HCT116 (cell line): ENCODE data around the gene NFS1. TPM values are rescaled to one million over a fixed set of nuclear protein-coding genes. Genes with fewer than 3 reads are reported as not detected.

Experiments
- ATAC-seq: fragments of 200-7000 bp; cut with Tn5 transposase; 2 replicates; pipeline ENCODE4 v1.9.1; 2020; ENCODE audit warnings: mild to moderate bottlenecking, moderate library complexity
- BruUV-seq: library from RNA; stranded (reverse); fragments of 400-500 nt; replicated peaks from 2 replicates; lab custom pipeline; 2021; lab: Mats Ljungman, UMichigan
- CTCF ChIA-PET: fragments of 300-600 bp; sonication (Branson Sonifier 250); formaldehyde crosslinking; loops from one replicate; lab custom pipeline; 2021; ENCODE audit warnings: antibody characterized with exemption; lab: Charles Lee
- POLR2A ChIA-PET: fragments of 300-600, 350-600 bp; sonication (Branson Sonifier 250); formaldehyde crosslinking; loops from one replicate; lab custom pipeline; 2021; ENCODE audit warnings: antibody characterized with exemption; lab: Charles Lee
- RAD21 ChIA-PET, 2 experiments: fragments of 300-600 bp; sonication (Branson Sonifier 250); formaldehyde crosslinking; loops; one replicate each; lab custom pipeline; 2023; ENCODE audit warnings: low total read pairs in 2 of 2; ENCODE audit not compliant: uncharacterized antibody in 2 of 2, unreplicated experiment in 2 of 2, low non-redundant PET in 1 of 2; lab: Charles Lee
- DNase-seq: peaks from one replicate; pipeline ENCODE4 v3.0.0-alpha.2; 2010; ENCODE audit warnings: low read depth, low spot score
- H2AFZ ChIP-seq: fragments of 200-600 bp; shearing (Covaris generic), sonication (generic); 2 replicates; pipeline ENCODE4 v1.6.1; 2017; ENCODE audit warnings: low read depth, mixed run types, mixed read lengths, antibody characterized with exemption, low read length; ENCODE audit not compliant: poor library complexity, severe bottlenecking
- H3K27ac ChIP-seq: 2 replicates; pipeline ENCODE4 v1.5.1; 2012; ENCODE audit warnings: low read depth, low read length
- H3K27me3 ChIP-seq: fragments of 200-600 bp; sonication (generic); 2 replicates; pipeline ENCODE4 v1.6.1; 2016; ENCODE audit warnings: mixed run types, low read length, mixed read lengths; ENCODE audit not compliant: insufficient read depth
- H3K36me3 ChIP-seq, 2 experiments: fragments of 200-500 bp in 1 of 2; fragments of 200-600 bp in 1 of 2; sonication (Bioruptor generic) in 1 of 2; sonication (generic) in 1 of 2; 2 replicates each; pipeline versions ENCODE4 v1.5.1 to v1.6.1; 2014 to 2016; ENCODE audit warnings: low read length in 2 of 2, inconsistent platforms in 1 of 2, mixed read lengths in 1 of 2, mixed run types in 1 of 2; ENCODE audit not compliant: insufficient read depth in 2 of 2, control insufficient read depth in 1 of 2
- H3K4me1 ChIP-seq, 2 experiments: fragments of 200-600 bp in 1 of 2; sonication (generic) in 1 of 2; 2 replicates each; pipeline versions ENCODE4 v1.5.1 to v1.6.1; 2012 to 2017; ENCODE audit warnings: low read length in 2 of 2, inconsistent platforms in 1 of 2, mild to moderate bottlenecking in 1 of 2, mixed read lengths in 1 of 2, mixed run types in 1 of 2, moderate library complexity in 1 of 2; ENCODE audit not compliant: insufficient read depth in 2 of 2, control insufficient read depth in 1 of 2
- H3K4me2 ChIP-seq: fragments of 200-600 bp; sonication (generic); 2 replicates; pipeline ENCODE4 v1.6.1; 2017; ENCODE audit warnings: mixed run types, low read length, mixed read lengths
- H3K4me3 ChIP-seq, 2 experiments: fragments of 200-600 bp in 1 of 2; sonication (generic) in 1 of 2; replicated peaks in 1 of 2; 2 replicates each; pipeline ENCODE4 v1.5.1; 2011 to 2016; ENCODE audit warnings: low read length in 2 of 2, control low read depth in 1 of 2, low read depth in 1 of 2, mild to moderate bottlenecking in 1 of 2, mixed read lengths in 1 of 2, mixed run types in 1 of 2
- H3K79me2 ChIP-seq: fragments of 200-600 bp; sonication (generic); 2 replicates; pipeline ENCODE4 v1.6.1; 2017; ENCODE audit warnings: mild to moderate bottlenecking, mixed run types, low read length, moderate library complexity, mixed read lengths; ENCODE audit not compliant: insufficient read depth
- H3K9ac ChIP-seq: fragments of 200-600 bp; sonication (generic); 2 replicates; pipeline ENCODE4 v1.6.1; 2016; ENCODE audit warnings: low read length, mixed read lengths
- H3K9me2 ChIP-seq: fragments of 200-600 bp; sonication (generic), shearing (Covaris generic); 2 replicates; pipeline ENCODE4 v1.6.1; 2017; ENCODE audit warnings: mixed run types, mild to moderate bottlenecking, moderate library complexity; ENCODE audit not compliant: insufficient read depth
- H3K9me3 ChIP-seq, 2 experiments: fragments of 200-500 bp in 1 of 2; fragments of 200-600 bp in 1 of 2; sonication (Bioruptor generic) in 1 of 2; sonication (generic) in 1 of 2; 2 replicates each; pipeline ENCODE4 v1.6.1; 2014 to 2017; ENCODE audit warnings: low read length in 2 of 2, mixed read lengths in 2 of 2, inconsistent platforms in 1 of 2, low read depth in 1 of 2, mild to moderate bottlenecking in 1 of 2, mixed run types in 1 of 2, moderate library complexity in 1 of 2; ENCODE audit not compliant: control insufficient read depth in 1 of 2, insufficient read depth in 1 of 2
- H4K20me1 ChIP-seq: fragments of 200-600 bp; sonication (generic), shearing (Covaris generic); 2 replicates; pipeline ENCODE4 v1.6.1; 2017; ENCODE audit warnings: mixed run types, mild to moderate bottlenecking, moderate library complexity; ENCODE audit not compliant: insufficient read depth
- ATF3 ChIP-seq: IDR thresholded peaks from 2 replicates; pipeline ENCODE4 v1.6.1; 2012
- CBX3 ChIP-seq: IDR thresholded peaks from 2 replicates; pipeline ENCODE4 v1.6.1; 2012; ENCODE audit warnings: low read depth
- CEBPB ChIP-seq: IDR thresholded peaks from 2 replicates; pipeline ENCODE4 v1.6.1; 2012; ENCODE audit warnings: low read depth
- ELF1 ChIP-seq: IDR thresholded peaks from 2 replicates; pipeline ENCODE4 v1.6.1; 2012; ENCODE audit warnings: low read depth, borderline replicate concordance
- EZH2 ChIP-seq: fragments of 200-600 bp; sonication (generic); IDR thresholded peaks from 2 replicates; pipeline ENCODE4 v1.6.1; 2017; ENCODE audit warnings: antibody characterized with exemption, mixed run types
- EZH2phosphoT487 ChIP-seq: fragments of 200-600 bp; IDR thresholded peaks from 2 replicates; pipeline ENCODE4 v1.6.1; 2018; ENCODE audit warnings: antibody characterized with exemption, borderline replicate concordance
- MAX ChIP-seq: IDR thresholded peaks from 2 replicates; pipeline ENCODE4 v1.6.1; 2012
- POLR2AphosphoS5 ChIP-seq: IDR thresholded peaks from 2 replicates; pipeline ENCODE4 v1.6.1; 2011; ENCODE audit warnings: mild to moderate bottlenecking, low read depth, low read length, moderate library complexity
- SP1 ChIP-seq: IDR thresholded peaks from 2 replicates; pipeline ENCODE4 v1.6.1; 2012; ENCODE audit warnings: low read depth
- ZFX ChIP-seq: fragments of 450-650 bp; IDR thresholded peaks from 2 replicates; pipeline ENCODE4 v1.6.1; 2017
- ZNF274 ChIP-seq: fragments of 200-500 bp; sonication (Bioruptor generic); IDR thresholded peaks from 2 replicates; pipeline ENCODE4 v1.6.1; 2014; ENCODE audit warnings: mild to moderate bottlenecking, low read depth, low read length, inconsistent platforms
- intact Hi-C: fragments of 100-400 bp; cut with micrococcal nuclease; formaldehyde crosslinking; loops from 2 replicates; pipeline ENCODE4 v1.10.0; 2022
- total RNA-seq: library from RNA; stranded (reverse); gene quantifications from one replicate; pipeline ENCODE4 v1.2.1, GENCODE V29; 2021; ENCODE audit not compliant: unreplicated experiment

NFS1 gene
- total RNA-seq, 1 experiment from 2014 or later, result 33.9 TPM

- no peaks in the 10 kb centered on the region for H3K9me3 ChIP-seq
- H3K27ac ChIP-seq, result no peak overlapping the region
- peak overlapping the region; percentile 97 for H3K9ac ChIP-seq
- ATAC-seq, result no peak
- peaks cover 78% of the 10 kb centered on the region for H3K79me2 ChIP-seq
- H3K9me2 ChIP-seq, result no peaks in the 10 kb centered on the region
- peak overlapping the region; percentile 80 for H3K4me2 ChIP-seq
- intact Hi-C loops, result loop anchor here (2.0 kb wide), 1 partner anchor 43 kb away; no protein-coding TSS in a partner anchor
- POLR2A ChIA-PET, result no interaction called here
- no peak overlapping the region for H2AFZ ChIP-seq
- peak overlapping the region in 1 of 2 experiments; percentile 79; a peak in 1 of 4 replicates for H3K4me3 ChIP-seq
- RAD21 ChIA-PET, result no interaction called here
- peaks cover 31 to 43% of the 10 kb centered on the region in 2 experiments for H3K4me1 ChIP-seq
- no peak for DNase-seq
- no TSS peak for BruUV-seq
- H3K27me3 ChIP-seq, result no peaks in the 10 kb centered on the region
- TF ChIP-seq SP1 (no peak), POLR2AphosphoS5 (no peak), CBX3 (no peak), EZH2 (no peak), ATF3 (no peak), CEBPB (no peak), ELF1 (no peak), MAX (no peak)
- CTCF ChIA-PET, result no interaction called here
- peaks cover 54% of the 10 kb centered on the region for H4K20me1 ChIP-seq
- peaks cover 0 to 6% of the 10 kb centered on the region in 2 experiments; a peak in 3 of 4 replicates for H3K36me3 ChIP-seq
These were observed 37.2 kb downstream of the NFS1 start for GRCh38 chr20:35661908-35662307.

- POLR2A ChIA-PET, result interaction anchor here (1.0 kb wide), 1 partner anchor 81 kb away, joined by 3 read pairs; the partner anchor contains the start of gene RBM39
- Histone ChIP-seq H3K27me3 (no peaks in the 10 kb centered on the region), H3K36me3 (peaks cover 0 to 6% of the 10 kb centered on the region in 2 experiments; a peak in 3 of 4 replicates), H3K9me2 (no peaks in the 10 kb centered on the region), H3K79me2 (peaks cover 87% of the 10 kb centered on the region), H3K9me3 (no peaks in the 10 kb centered on the region), H4K20me1 (peaks cover 58% of the 10 kb centered on the region), H3K27ac (peak overlapping the region; percentile 2; the same call in 1 of the 2 replicates), H3K4me1 (peaks cover 31 to 43% of the 10 kb centered on the region in 2 experiments), H2AFZ (no peak overlapping the region), H3K4me2 (peak overlapping the region; percentile 80), H3K9ac (peak overlapping the region; percentile 97), H3K4me3 (no peak overlapping the region; a peak in 1 of 4 replicates)
- intact Hi-C loops, result no loop called here
- no peak for ATAC-seq
- RAD21 ChIA-PET, result no interaction called here
- TF ChIP-seq EZH2phosphoT487, result no peak
- TF ChIP-seq ZFX, result no peak
- TF ChIP-seq ELF1, result no peak
- no peak for TF ChIP-seq ZNF274
- CTCF ChIA-PET, result no interaction called here
- BruUV-seq, result no TSS peak
- peak; percentile 12 for DNase-seq
These were observed 38.1 kb downstream of the NFS1 start for GRCh38 chr20:35661053-35661452.
